ENCODE measurements around the gene WNT3A. TPM values are rescaled to one million over a fixed set of nuclear protein-coding genes. Genes with fewer than 3 reads are reported as not detected.
"Not testable (repeated sequence)": the region's sequence is repeated elsewhere in the genome, so short reads cannot be mapped to it uniquely, and the experiment has no call there.

The WNT3A gene
- total RNA-seq, 1 donor from 2014 or later, result not detected

GRCh38 chr1:228008391-228009115 is 1.8 kb downstream of the WNT3A start:
- DNase-seq (ENCODE audit: missing footprints) (no peak), ATAC-seq (no peak)
- intact Hi-C loops (cut with DNase I), result no loop called here

DNA sequence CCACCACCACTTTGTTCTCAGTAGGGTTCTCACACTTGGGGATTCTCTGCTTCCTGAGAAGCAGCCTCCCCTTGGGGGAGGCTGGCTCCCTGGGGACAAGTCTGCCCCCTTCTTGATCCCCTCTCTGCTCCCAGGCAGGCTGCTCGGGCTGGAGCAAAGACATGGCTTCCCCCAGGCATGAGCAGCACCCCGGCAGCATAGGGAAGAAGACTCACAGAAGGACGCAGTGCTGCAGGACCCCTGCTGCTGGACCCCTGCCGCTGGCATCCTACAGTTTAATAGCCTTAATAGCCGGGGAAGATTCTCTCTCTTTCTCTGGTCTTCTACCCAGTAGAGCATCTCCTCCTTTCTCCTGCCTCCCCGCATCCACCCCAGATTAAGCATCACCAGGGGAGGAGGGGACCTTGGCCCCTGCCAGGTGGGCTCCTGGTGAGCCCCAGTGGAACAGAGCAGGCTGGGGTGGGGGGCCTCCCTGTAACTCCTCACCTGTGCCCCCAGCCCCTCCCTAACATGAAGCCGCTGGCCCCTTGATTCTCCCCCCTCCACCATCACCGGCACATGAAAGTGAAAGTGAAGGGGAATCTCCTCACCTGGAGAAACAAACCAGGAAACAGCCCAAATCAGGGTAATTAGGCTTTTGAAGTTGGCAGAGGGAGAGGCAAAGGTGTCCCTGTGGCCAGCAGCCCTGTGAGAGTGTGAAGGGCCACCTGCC is 2.5 kb downstream of the WNT3A start:
- DNase-seq (ENCODE audit: missing footprints) (no peak), ATAC-seq (no peak)
- intact Hi-C loops (cut with DNase I), result no loop called here

- intact Hi-C loops (cut with DNase I), result no loop called here
- ATAC-seq (no peak), DNase-seq (ENCODE audit: missing footprints) (no peak)
Observed at GRCh38 chr1:228009828-228010775, 3.3 kb downstream of the WNT3A start.

DNA sequence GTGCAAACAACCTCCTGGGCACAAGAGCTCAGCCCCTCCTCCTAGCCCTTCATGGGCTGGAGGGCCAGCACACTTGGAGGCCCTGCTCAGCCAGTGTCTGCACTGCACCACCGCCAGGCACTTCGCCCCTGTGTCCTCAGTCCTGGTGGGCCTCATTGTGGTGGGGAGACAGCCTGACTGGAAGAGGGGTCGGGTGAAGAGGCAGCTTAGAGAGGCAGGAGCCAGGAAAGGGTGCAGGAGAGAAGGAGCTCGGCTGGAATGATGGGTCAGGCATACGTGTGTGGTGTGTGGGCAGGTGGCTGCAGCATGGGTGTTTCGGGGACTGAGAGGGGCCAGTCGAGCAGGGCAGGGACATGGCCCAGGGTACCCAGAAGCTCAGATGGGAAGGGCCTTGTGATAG is 4.1 kb downstream of the WNT3A start:
- no peak for ATAC-seq
- intact Hi-C loops (cut with DNase I), result no loop called here
- DNase-seq (ENCODE audit: missing footprints), result no peak

DNA sequence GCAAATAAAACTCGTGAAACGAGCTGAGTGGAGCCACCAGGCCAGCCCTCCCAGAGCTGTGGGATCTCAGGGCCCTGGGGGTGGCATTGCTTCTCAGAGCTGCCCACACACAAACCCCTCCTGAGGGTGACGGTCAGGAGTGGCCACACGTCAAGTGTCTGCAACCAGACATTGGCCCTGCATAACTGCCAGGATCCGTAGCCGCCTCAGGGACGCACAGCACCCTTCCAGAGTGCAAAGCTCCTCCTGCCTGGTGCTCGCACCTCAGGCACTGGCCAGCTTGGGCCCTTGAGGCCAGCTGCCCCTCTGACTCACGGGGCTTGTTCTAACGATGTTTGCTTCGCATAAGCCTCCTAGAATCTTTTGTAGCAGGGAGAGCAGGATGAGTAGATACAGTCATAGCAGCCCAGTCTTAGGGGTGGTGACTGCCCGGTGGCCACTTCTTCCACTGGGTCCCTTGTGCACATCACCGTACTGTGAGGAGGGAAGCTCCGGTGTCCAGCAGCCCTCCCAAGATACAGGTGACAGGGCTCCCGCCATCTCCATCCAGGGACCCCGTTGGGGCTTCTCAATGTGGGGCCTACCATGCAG is 5.0 kb downstream of the WNT3A start:
- no peak for DNase-seq (ENCODE audit: missing footprints)

GRCh38 chr1:228012555-228012954 is 5.8 kb downstream of the WNT3A start:
- intact Hi-C loops (cut with DNase I), result no loop called here
- DNase-seq (ENCODE audit: missing footprints) (no peak), ATAC-seq (no peak)

More for the DNA sequence above, 5.0 kb downstream of the WNT3A start:
- no peak for ATAC-seq
- intact Hi-C loops (cut with DNase I), result no loop called here

- intact Hi-C loops (cut with DNase I), result no loop called here
- ATAC-seq (no peak), DNase-seq (ENCODE audit: missing footprints) (no peak)
Observed at GRCh38 chr1:228013131-228013934, 6.5 kb downstream of the WNT3A start.

- intact Hi-C loops (cut with DNase I), result no loop called here
- no peak for DNase-seq (ENCODE audit: missing footprints)
- ATAC-seq, result no peak
Observed at GRCh38 chr1:228013935-228014930, 7.4 kb downstream of the WNT3A start.

DNA sequence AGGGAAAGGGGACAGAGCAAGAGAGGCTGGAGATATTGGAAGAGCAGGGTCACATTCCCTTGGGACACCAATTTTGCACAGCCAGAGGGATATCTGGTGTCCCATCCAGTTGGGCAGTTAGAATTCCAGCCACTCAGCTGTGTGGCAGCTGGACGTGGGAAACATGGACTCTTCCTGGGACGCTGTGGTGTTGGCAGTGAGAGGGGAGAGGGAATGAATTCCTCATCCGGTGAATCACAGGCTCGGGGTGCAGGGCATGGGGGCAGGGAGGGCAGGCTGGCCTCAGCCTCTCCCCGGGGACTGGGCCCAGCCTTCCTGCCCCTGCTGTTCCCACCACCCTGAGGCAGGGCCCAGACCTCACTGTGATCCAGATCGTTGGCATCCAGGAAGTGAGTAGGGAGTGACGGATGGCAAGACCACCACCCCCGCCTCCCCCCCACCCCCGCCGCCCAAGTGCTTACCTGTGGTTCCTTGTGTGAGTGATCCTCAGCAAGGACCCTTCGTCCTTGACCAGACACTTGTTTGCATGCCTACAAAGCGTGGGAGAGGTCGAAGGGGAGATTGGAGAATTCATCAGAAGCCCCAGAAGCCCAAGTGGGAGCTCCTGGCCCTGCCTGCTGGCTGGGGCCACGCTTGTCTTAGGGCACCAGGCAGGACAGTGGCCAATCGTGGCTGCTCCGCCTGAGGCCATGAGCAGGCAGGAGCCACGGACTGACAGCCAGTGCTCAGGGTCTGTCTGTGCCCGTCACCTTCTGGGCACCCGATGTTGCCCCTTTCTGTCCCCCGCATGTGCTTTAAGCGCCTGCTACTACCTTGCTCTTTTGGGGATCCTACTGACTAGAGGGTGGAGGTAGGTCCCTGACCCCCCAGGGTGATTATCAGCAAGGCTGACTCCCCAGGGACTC is 8.7 kb downstream of the WNT3A start:
- intact Hi-C loops (cut with DNase I), result no loop called here
- DNase-seq (ENCODE audit: missing footprints) (no peak), ATAC-seq (no peak)

- no peak for ATAC-seq
- DNase-seq (ENCODE audit: missing footprints), result no peak
- intact Hi-C loops (cut with DNase I), result no loop called here
Observed at GRCh38 chr1:228016181-228016510, 9.3 kb downstream of the WNT3A start.

GRCh38 chr1:228016653-228017355 is 10.0 kb downstream of the WNT3A start:
- DNase-seq (ENCODE audit: missing footprints) (no peak), ATAC-seq (no peak)
- intact Hi-C loops (cut with DNase I), result no loop called here

DNA sequence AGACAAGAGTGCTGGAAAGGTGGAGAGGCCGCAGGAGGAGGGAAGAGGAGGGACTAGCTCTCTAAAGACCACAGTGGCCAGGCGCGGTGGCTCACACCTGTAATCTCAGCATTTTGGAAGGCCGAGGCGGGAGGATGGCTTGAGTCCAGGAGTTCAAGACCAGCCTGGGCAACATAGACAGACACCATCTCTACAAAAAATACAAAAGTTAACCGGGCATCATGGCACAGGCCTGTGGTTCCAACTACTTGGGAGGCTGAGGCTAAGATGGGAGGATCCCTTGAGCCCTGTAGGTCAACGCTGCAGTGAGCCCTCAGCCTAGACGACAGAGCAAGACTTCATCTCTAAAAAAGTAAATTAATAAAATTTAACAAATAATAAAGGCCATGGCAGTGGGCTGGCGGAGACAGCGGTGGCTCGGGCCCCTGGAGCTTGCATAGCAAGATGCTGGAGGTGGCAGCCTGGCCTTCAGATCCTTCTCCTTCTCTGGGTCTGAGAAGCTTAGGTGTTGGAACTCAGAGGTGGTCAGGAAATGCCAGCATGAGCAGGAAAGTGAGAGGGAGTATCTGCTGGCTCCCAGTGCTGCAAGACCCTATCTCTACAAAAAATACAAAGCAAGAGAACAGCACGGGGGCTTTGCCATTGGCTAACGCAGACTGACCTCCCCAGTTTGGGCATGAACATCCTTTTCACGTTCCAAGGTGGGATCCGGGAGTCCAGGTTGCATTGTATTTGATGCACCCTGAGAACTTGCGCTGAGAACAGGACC is 10.7 kb downstream of the WNT3A start:
- ATAC-seq (no peak), DNase-seq (ENCODE audit: missing footprints) (no peak)

GRCh38 chr1:228018125-228018398 is 11.3 kb downstream of the WNT3A start:
- intact Hi-C loops (cut with DNase I), result no loop called here
- no peak for ATAC-seq
- no peak for DNase-seq (ENCODE audit: missing footprints)

More for the DNA sequence above, 10.7 kb downstream of the WNT3A start:
- intact Hi-C loops (cut with DNase I), result no loop called here

- DNase-seq (ENCODE audit: missing footprints) (no peak), ATAC-seq (no peak)
- intact Hi-C loops (cut with DNase I), result no loop called here
Observed at GRCh38 chr1:228018961-228019721, 12.3 kb downstream of the WNT3A start.

DNA sequence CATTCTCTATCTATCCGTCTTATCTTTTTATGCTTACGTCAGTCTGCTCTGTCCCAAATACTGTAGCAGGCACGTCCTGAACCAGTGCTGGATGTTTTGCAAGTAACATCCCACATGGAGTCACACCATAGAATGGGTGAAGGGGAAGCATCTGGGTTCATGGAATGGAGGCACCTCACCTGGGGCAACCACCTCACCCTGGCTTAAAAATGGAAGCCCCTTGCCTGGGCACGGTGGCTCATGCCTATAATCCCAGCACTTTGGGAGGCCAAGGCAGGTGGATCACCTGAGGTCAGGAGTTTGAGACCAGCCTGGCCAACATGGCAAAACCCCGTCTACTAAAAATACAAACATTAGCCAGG is 12.9 kb downstream of the WNT3A start:
- DNase-seq (ENCODE audit: missing footprints); ATAC-seq; intact Hi-C loops (cut with DNase I): not testable (repeated sequence)

All from Right ventricle myocardium inferior (tissue), 1 donor.